Adipocyte (in vitro differentiated cells): ENCODE measurements around the gene RIMS4.

ENCODE experiments used
- DNase-seq: peaks from one replicate; pipeline ENCODE4 v3.0.0-alpha.2; 2015; ENCODE audit warnings: low read depth
- H3K27me3 ChIP-seq: replicated peaks from 2 replicates; pipeline ENCODE4 v1.7.0; 2013; ENCODE audit warnings: mild to moderate bottlenecking, low read length, moderate library complexity; ENCODE audit not compliant: control insufficient read depth, insufficient read depth
- H3K36me3 ChIP-seq: 2 replicates; pipeline ENCODE4 v1.7.0; 2013; ENCODE audit warnings: low read length, mild to moderate bottlenecking, moderate library complexity; ENCODE audit not compliant: control insufficient read depth, insufficient read depth, severe bottlenecking
- H3K4me1 ChIP-seq: 2 replicates; pipeline ENCODE4 v1.7.0; 2013; ENCODE audit warnings: mild to moderate bottlenecking, low read length, moderate library complexity; ENCODE audit not compliant: control insufficient read depth, insufficient read depth
- H3K4me3 ChIP-seq: 2 replicates; pipeline ENCODE4 v1.7.0; 2013; ENCODE audit warnings: mild to moderate bottlenecking, low read length, moderate library complexity
- H3K9ac ChIP-seq: 2 replicates; pipeline ENCODE4 v1.7.0; 2013; ENCODE audit warnings: mild to moderate bottlenecking, low read length, moderate library complexity
- H3K9me3 ChIP-seq: 2 replicates; pipeline ENCODE4 v1.7.0; 2013; ENCODE audit warnings: mild to moderate bottlenecking, low read length, moderate library complexity; ENCODE audit not compliant: control insufficient read depth

Gene RIMS4

GRCh38 chr20:44810391-44811149 lies at the start of gene RIMS4:
RIMS4 (minus strand) TSS chr20:44810546; CDS start chr20:44810271, 275 bp downstream.
- DNase-seq = peak; percentile 38
- H3K27me3 ChIP-seq = peaks cover 47% of the 10 kb centered on the region

DNA sequence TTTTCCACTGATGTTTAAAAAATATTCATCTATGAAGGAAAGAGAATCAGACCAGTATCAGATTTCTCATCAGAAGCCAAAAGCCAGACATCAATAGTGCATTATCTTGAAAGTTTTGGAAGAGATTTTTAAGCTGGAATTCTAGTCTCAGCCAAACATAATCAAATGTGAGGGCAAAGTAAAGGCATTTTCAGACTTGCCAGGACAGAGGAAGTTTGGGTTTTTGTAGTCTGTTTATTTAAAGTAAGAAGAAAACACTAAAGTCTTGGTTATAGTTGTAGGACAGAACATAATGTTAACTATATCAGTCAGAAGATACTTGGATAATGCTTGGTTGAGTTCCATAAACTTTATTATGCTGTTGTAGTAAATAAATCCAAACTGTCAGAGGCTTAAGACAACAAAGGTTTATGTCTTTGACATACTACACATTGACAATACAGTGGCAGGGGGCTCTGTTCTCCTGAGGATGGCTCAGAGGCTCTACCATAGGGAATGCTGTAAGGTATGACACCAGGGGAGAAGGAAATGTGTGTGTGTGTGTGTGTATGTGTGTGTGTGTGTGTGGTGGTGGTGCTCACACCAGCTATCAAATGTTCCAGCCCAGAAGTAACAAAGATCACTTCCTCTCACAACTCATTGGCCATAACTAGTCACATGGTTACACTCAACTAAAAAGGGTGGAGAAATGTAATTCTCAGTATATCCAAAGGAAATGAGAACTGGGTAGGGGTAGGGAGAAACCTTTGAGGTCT lies 48.4 kb upstream of the RIMS4 start:
- DNase-seq = no peak
- peaks cover 3% of the 10 kb centered on the region for H3K27me3 ChIP-seq
- H3K9me3 ChIP-seq = no peaks in the 10 kb centered on the region

More at GRCh38 chr20:44810391-44811149, at the start of gene RIMS4:
- Histone ChIP-seq H3K4me3 (peak within 1 kb of the TSS; percentile 43), H3K4me1 (peaks cover 9% of the 10 kb centered on the region), H3K9me3 (peaks cover 18% of the 10 kb centered on the region), H3K36me3 (no peaks in the 10 kb centered on the region), H3K9ac (no peak within 1 kb of the TSS)

GRCh38 chr20:44856856-44857448 lies 46.6 kb upstream of the RIMS4 start:
- no peak for DNase-seq
- H3K9me3 ChIP-seq = no peaks in the 10 kb centered on the region
- H3K27me3 ChIP-seq = peaks cover 13% of the 10 kb centered on the region
- H3K9ac ChIP-seq = no peak overlapping the region
- no peaks in the 10 kb centered on the region for H3K36me3 ChIP-seq
- peaks cover 16% of the 10 kb centered on the region for H3K4me1 ChIP-seq
- H3K4me3 ChIP-seq = no peak overlapping the region

More for the DNA sequence above, 48.4 kb upstream of the RIMS4 start:
- H3K36me3 ChIP-seq = no peaks in the 10 kb centered on the region
- H3K4me1 ChIP-seq = peaks cover 30% of the 10 kb centered on the region
- H3K4me3 ChIP-seq = no peak overlapping the region
- H3K9ac ChIP-seq = no peak overlapping the region

GRCh38 chr20:44856442-44856841 lies 46.1 kb upstream of the RIMS4 start:
- Histone ChIP-seq H3K36me3 (no peaks in the 10 kb centered on the region), H3K4me1 (peaks cover 13% of the 10 kb centered on the region), H3K4me3 (no peak overlapping the region), H3K9me3 (no peaks in the 10 kb centered on the region), H3K27me3 (peaks cover 13% of the 10 kb centered on the region), H3K9ac (no peak overlapping the region)
- no peak for DNase-seq

DNA sequence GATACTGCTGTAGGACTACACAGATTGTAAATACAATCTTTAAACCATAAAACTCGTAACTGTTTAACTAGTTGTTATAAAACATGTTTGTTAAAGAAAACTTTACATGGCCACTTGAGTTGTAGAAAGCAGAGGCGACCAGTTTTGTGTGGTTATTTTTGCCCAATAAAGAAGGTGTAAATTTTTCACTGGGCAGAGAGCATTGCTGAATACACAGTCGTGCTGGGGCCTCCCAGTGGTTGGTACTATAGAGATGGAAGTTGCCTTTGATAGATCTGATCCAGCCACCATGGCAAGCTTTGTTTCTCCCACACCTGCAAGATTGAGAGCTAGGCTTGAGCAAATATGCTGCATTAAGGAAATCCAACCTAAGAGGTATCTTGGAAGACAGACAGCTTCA lies 41.2 kb upstream of the RIMS4 start:
- H3K36me3 ChIP-seq = no peaks in the 10 kb centered on the region
- no peak overlapping the region for H3K9ac ChIP-seq
- H3K27me3 ChIP-seq = peaks cover 13% of the 10 kb centered on the region
- no peaks in the 10 kb centered on the region for H3K9me3 ChIP-seq
- no peaks in the 10 kb centered on the region for H3K4me1 ChIP-seq
- DNase-seq = no peak
- H3K4me3 ChIP-seq = no peak overlapping the region

DNA sequence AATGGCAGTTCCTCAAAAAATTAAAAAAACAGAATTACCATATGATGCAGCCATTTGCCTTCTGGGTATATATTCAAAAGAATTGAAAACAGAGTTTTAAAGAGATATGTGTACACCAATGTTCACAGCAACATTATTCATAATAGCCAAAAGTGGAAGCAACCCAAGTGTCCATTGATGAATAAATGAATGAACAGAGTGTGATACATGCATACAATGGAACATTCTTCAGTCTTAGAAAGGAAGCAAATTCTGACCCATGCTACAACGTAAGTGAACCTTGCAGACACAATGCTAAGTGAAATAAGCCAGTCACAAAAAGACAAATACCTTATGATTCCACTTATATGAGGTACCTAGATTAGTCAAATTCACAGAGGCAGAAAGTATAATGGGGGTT lies 40.5 kb upstream of the RIMS4 start:
- peaks cover 13% of the 10 kb centered on the region for H3K27me3 ChIP-seq
- no peak overlapping the region for H3K9ac ChIP-seq
- H3K9me3 ChIP-seq = no peaks in the 10 kb centered on the region
- H3K36me3 ChIP-seq = no peaks in the 10 kb centered on the region
- no peak for DNase-seq
- no peaks in the 10 kb centered on the region for H3K4me1 ChIP-seq
- H3K4me3 ChIP-seq = no peak overlapping the region

DNA sequence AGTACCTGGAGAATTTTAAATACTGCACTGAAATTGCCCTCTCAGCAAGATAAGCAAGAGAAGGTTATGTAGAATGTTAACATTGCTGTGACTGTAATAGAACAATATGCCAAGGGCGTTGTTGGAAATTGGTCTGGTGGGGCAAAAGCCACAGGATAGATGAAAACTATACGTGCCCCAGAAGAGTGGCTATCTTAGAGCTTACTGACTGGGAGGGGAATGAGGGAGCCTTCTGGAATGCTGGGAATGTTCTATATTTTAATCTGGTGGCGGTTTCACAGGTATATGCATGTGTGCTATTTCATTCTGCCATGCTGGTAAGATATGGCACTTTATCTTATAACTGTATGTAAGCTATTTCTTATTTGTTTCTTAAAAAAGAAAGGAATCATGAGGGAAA lies 39.9 kb upstream of the RIMS4 start:
- Histone ChIP-seq H3K27me3 (peaks cover 13% of the 10 kb centered on the region), H3K4me1 (no peaks in the 10 kb centered on the region), H3K9ac (no peak overlapping the region), H3K36me3 (no peaks in the 10 kb centered on the region), H3K4me3 (no peak overlapping the region), H3K9me3 (no peaks in the 10 kb centered on the region)
- DNase-seq = no peak

DNA sequence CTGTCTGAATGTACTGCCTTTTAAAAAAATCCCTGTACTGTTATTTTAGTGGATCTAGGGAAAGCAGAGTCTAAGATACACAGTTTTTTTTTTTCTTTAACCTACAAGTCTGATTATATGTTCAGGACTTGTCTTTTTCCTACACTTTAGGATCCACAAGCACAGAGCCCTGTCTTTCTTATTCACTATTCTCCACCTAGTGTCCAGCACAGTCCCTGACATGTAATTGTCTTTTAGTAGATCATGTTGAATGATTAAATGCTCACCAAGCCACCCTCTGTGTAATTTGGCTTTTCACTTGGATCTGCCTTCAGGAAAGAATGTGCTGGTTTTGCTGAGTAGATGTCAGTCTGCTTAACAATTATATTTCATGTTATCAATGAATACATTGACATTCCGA lies 39.4 kb upstream of the RIMS4 start:
- Histone ChIP-seq H3K9ac (no peak overlapping the region), H3K27me3 (peaks cover 13% of the 10 kb centered on the region), H3K4me3 (no peak overlapping the region), H3K4me1 (no peaks in the 10 kb centered on the region), H3K9me3 (no peaks in the 10 kb centered on the region), H3K36me3 (no peaks in the 10 kb centered on the region)
- no peak for DNase-seq

DNA sequence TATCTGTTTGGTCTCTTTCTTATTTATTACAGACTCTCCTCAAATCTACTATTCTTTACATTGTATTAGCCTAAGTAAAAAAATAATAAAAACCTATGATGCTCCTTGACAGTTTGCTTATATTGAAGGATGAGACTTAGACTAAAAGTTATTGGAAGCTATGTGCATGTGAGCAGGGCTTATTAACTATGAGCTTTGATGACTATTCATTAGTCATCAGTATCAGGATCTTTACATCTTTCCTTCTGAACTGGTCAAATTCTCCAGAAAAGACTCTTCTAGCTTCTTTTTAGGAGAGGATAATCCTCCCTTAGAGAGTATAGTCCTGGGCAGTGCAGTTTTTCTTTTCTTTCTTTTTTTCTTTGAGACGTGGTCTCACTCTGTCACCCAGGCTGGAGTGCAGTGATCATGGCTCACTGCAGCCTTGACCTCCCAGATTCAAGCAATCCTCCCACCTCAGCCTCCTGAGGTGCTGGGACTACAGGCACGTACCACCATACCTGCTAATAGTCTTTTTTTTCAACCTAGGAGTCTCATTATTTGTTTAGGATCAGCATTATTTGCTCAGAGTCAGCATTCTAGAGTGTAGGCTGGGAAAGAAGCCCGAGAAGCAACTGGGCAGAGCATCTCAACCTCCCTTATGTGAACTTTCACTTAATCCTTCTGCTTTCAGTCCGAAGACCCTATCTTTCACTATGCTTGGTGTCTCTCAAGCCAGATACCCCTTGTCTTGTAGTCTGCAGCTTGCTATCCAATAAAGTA lies 38.1 kb upstream of the RIMS4 start:
- H3K36me3 ChIP-seq = no peaks in the 10 kb centered on the region
- no peak for DNase-seq
- H3K9me3 ChIP-seq = no peaks in the 10 kb centered on the region
- H3K4me3 ChIP-seq = no peak overlapping the region
- H3K9ac ChIP-seq = no peak overlapping the region
- no peaks in the 10 kb centered on the region for H3K4me1 ChIP-seq
- H3K27me3 ChIP-seq = peaks cover 14% of the 10 kb centered on the region

GRCh38 chr20:44843876-44844275 lies 33.5 kb upstream of the RIMS4 start:
- no peak overlapping the region for H3K4me3 ChIP-seq
- H3K27me3 ChIP-seq = peaks cover 29% of the 10 kb centered on the region
- H3K36me3 ChIP-seq = no peaks in the 10 kb centered on the region
- no peaks in the 10 kb centered on the region for H3K4me1 ChIP-seq
- H3K9me3 ChIP-seq = no peaks in the 10 kb centered on the region
- H3K9ac ChIP-seq = no peak overlapping the region
- no peak for DNase-seq

GRCh38 chr20:44841955-44842354 lies 31.6 kb upstream of the RIMS4 start:
- Histone ChIP-seq H3K4me1 (no peaks in the 10 kb centered on the region), H3K27me3 (peaks cover 48% of the 10 kb centered on the region), H3K4me3 (no peak overlapping the region), H3K9me3 (no peaks in the 10 kb centered on the region), H3K36me3 (no peaks in the 10 kb centered on the region), H3K9ac (no peak overlapping the region)
- DNase-seq = no peak
